H1 (cell line): ENCODE results near the gene ARID5B. TPM values are rescaled to one million over a fixed set of nuclear protein-coding genes. Genes with fewer than 3 reads are reported as not detected.

Source experiments
- ATF2 ChIP-seq: IDR thresholded peaks from 2 replicates; pipeline ENCODE4 v1.6.1; 2012; ENCODE audit warnings: low read length, inconsistent platforms
- CHD7 ChIP-seq: fragments of 300-600 bp; sonication (generic); IDR thresholded peaks from 2 replicates; pipeline ENCODE4 v1.7.1; 2012; ENCODE audit warnings: low read length, moderate library complexity, mild to moderate bottlenecking, inconsistent platforms; ENCODE audit not compliant: insufficient replicate concordance
- CREB1 ChIP-seq: IDR thresholded peaks from 2 replicates; pipeline ENCODE4 v1.6.1; 2012; ENCODE audit warnings: inconsistent platforms
- CTBP2 ChIP-seq: IDR thresholded peaks from 2 replicates; pipeline ENCODE4 v1.7.0; 2011; ENCODE audit warnings: borderline replicate concordance, mild to moderate bottlenecking, moderate library complexity, mixed read lengths, low read length; ENCODE audit not compliant: insufficient read depth, insufficient read length
- GTF2F1 ChIP-seq: IDR thresholded peaks from 2 replicates; pipeline ENCODE4 v1.6.1; 2012; ENCODE audit warnings: low read depth, low read length, improper control_type of control experiment, borderline replicate concordance
- SAP30 ChIP-seq: fragments of 300-600 bp; sonication (generic); IDR thresholded peaks from 2 replicates; pipeline ENCODE4 v1.7.1; 2012; ENCODE audit warnings: low read length, moderate library complexity, mild to moderate bottlenecking, inconsistent platforms; ENCODE audit not compliant: insufficient read depth, insufficient replicate concordance
- SIX5 ChIP-seq: IDR thresholded peaks from 2 replicates; pipeline ENCODE4 v1.6.1; 2011; ENCODE audit warnings: mild to moderate bottlenecking, low read depth, low read length
- USF2 ChIP-seq: IDR thresholded peaks from 2 replicates; pipeline ENCODE4 v1.6.1; 2011; ENCODE audit warnings: low read length, improper control_type of control experiment
- polyA plus RNA-seq, 7 experiments: library from polyadenylated mRNA; depleted of rRNA in 3 of 7; stranded (reverse) in 5 of 7; unstranded in 2 of 7; fragments of >200 nt in 5 of 7; fragments of 200-250 nt in 2 of 7; gene quantifications; 1 replicate in 5 of 7; 2 replicates in 1 of 7; 4 replicates in 1 of 7; pipeline versions ENCODE4 v1.2.1 to v1.2.3, GENCODE V29; 2011 to 2013; ENCODE audit warnings: missing spikeins in 2 of 7, mixed read lengths in 2 of 7
- total RNA-seq: library from RNA; stranded (reverse); fragmentation: NEBNext Ultra II Directional; extraction: Animal tissue kit (Norgen Biotek cat#: 25700); gene quantifications from 2 replicates; pipeline ENCODE4 v1.2.1, GENCODE V29; 2021

Gene ARID5B
- total and polyA plus RNA-seq, 2 of the 8 experiments (the other 6 are each of a cell fraction or from before 2014, with no cell fraction given) = 0.21 to 1.1 TPM

- TF ChIP-seq CHD7 (no peak), ATF2 (no peak), GTF2F1 (no peak), SIX5 (no peak), USF2 (no peak), CREB1 (no peak), SAP30 (no peak), CTBP2 (no peak)
These were observed 31.0 kb upstream of the ARID5B start (continued) for GRCh38 chr10:61870526-61870895.
